Measurements from ENCODE around the gene FAM193B. TPM values are rescaled to one million over a fixed set of nuclear protein-coding genes. Genes with fewer than 3 reads are reported as not detected.

FAM193B gene
- total RNA-seq, 4 donors from 2014 or later = 57.0 to 128 (median 69.7) TPM

DNA sequence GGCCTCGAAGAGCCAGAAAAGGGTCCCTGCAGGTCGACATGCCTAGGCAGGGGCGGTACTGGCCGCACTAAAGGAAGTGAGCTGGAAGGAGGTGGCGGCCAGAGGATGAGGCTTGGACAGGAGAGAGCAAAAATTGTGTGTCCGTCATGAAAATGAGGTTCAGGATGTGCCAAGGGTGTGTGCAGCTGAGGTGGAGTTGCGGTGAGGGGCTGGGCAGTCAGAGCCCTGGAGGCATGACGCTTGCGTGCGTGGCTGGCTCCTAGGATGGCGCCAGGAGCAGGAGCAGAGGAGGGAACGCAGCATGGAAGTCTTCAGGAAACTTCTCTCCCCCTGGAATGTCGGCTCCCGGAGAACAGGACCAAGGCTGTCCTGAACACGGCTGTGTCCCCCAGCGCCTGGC, 51.5 kb downstream of the FAM193B start:
- no peak overlapping the region for H3K4me3 ChIP-seq (ENCODE audit: low read depth, poor library complexity, severe bottlenecking)
- intact Hi-C loops (cut with DNase I; ENCODE audit: low total_unique reads) = loop anchor here (5.0 kb wide), 1 partner anchor 101 kb away; the partner anchor contains the start of gene PFN3
- DNase-seq (ENCODE audit: low spot score in 2 of 2) = no peak
- TF ChIP-seq, protein P1, sequence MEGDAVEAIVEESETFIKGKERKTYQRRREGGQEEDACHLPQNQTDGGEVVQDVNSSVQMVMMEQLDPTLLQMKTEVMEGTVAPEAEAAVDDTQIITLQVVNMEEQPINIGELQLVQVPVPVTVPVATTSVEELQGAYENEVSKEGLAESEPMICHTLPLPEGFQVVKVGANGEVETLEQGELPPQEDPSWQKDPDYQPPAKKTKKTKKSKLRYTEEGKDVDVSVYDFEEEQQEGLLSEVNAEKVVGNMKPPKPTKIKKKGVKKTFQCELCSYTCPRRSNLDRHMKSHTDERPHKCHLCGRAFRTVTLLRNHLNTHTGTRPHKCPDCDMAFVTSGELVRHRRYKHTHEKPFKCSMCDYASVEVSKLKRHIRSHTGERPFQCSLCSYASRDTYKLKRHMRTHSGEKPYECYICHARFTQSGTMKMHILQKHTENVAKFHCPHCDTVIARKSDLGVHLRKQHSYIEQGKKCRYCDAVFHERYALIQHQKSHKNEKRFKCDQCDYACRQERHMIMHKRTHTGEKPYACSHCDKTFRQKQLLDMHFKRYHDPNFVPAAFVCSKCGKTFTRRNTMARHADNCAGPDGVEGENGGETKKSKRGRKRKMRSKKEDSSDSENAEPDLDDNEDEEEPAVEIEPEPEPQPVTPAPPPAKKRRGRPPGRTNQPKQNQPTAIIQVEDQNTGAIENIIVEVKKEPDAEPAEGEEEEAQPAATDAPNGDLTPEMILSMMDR (IDR thresholded peaks at IDR 0.05) = no peak
- TF ChIP-seq POLR2A (IDR thresholded peaks at IDR 0.05) = no peak
- WGBS, 2 donors = 75 to 76% methylated on average over 16 of the region's 16 CpGs

GRCh38 chr5:177501874-177502678, 52.3 kb downstream of the FAM193B start:
- intact Hi-C loops (cut with DNase I; ENCODE audit: low total_unique reads) = loop anchor here (5.0 kb wide), 1 partner anchor 100 kb away; the partner anchor contains the start of gene PFN3
- DNase-seq (ENCODE audit: low spot score in 2 of 2) = no peak
- whole genome bisulfite sequencing, 2 donors = 69 to 74% methylated on average over 9 of the region's 9 CpGs
- TF ChIP-seq, protein P1 (IDR thresholded peaks at IDR 0.05) = no peak
- no peak for TF ChIP-seq POLR2A (IDR thresholded peaks at IDR 0.05)
- H3K4me3 ChIP-seq (ENCODE audit: low read depth, poor library complexity, severe bottlenecking) = no peak overlapping the region

DNA sequence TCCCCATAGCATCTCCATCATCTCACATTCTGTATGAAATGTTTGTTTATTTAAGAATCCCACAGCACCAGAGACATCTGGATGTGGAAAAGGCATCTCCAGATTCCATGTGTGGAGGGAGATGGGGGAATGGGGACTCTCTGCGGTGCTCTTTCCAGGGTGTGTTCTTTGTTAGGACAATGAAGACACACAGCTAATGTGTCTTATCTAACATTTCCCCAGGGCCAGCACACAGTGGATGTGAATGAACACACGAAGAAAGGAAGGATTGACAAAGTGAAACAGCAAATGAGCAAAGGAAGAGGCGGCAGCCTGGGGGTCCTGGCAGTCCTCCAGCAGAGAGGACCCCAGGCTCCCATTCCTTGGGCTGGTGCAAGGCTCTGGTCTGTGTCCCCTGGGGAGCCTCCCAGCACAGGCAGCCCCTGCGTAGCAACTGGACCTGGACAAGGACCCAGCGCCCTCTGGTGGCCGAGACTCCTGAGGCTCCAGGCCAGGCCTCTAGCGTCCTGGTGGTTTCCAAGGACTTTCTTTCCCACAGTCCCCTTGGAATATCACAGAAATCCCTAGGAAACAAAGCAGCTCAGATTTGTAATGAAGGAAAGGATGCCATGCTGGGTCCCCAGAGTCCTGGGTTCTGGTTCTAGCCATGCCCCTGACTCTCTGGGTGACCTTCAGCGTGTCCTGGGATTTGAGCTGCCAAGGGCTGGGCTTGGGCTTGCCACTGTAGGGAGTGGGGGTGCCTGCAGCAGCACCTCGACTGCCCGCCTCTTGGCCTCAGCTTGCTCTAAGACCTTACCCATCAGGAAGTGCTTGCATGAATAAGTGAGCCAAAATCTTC, 53.5 kb downstream of the FAM193B start:
- TF ChIP-seq POLR2A (IDR thresholded peaks at IDR 0.05) = no peak
- TF ChIP-seq, protein P1 (IDR thresholded peaks at IDR 0.05) = peak in 2 of 3 donors; percentile 26 to 74
- intact Hi-C loops (cut with DNase I; ENCODE audit: low total_unique reads) = loop anchor here (5.0 kb wide), 1 partner anchor 99 kb away; the partner anchor contains the start of gene PFN3
- WGBS, 2 donors = 15 to 19% methylated on average over 8 to 10 of the region's 10 CpGs
- H3K4me3 ChIP-seq (ENCODE audit: low read depth, poor library complexity, severe bottlenecking) = no peak overlapping the region
- peak; percentile 83 to 97 for DNase-seq (ENCODE audit: low spot score in 2 of 2)

- DNase-seq (ENCODE audit: low spot score in 2 of 2) = no peak
- no peak overlapping the region for H3K4me3 ChIP-seq (ENCODE audit: low read depth, poor library complexity, severe bottlenecking)
- intact Hi-C loops (cut with DNase I; ENCODE audit: low total_unique reads) = loop anchor here (5.0 kb wide), 1 partner anchor 98 kb away; the partner anchor contains the start of gene PFN3
- 78 to 83% methylated on average over 6 of the region's 6 CpGs for WGBS, 2 donors
- TF ChIP-seq POLR2A (IDR thresholded peaks at IDR 0.05) = no peak
- TF ChIP-seq, protein P1 (IDR thresholded peaks at IDR 0.05) = no peak
These were observed 54.5 kb downstream of the FAM193B start for GRCh38 chr5:177499842-177500241.

DNA sequence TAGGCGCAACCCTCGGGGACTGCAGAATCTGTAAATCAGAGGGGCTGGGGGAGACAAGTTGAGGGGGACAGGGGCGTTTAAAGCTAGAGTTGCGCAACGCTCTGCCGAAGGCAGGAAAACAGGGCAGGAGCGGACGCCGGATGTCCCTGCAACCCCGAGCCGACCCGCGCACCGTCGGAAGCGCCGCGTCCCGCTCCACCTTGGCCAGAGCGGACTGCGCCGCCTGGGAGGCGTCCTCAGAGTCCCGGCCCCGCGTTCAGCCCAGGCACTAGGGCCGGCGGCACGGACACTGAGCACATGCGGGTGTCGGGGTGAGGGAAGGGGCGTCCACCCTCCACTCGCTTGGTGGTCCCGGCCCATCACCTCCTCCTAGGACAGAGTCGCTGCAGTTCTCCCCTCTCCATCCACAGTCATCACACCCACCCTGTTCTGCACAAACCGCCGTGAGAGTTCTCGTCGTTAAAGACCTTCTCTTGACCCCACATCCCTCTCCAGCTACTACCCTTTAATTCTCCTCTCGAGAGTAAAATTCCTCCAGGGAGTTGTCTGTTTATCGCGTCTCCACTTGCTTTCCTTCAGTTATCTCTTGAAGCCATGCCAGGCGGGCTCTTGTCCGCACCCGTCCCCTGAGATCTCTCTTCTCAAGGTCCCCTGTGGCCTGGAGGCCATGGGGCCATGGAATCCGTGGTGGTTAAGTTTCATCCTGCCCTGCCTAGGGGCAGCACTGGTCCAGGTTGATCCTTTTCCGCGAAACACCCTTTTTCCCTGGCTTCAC, 56.2 kb downstream of the FAM193B start:
- H3K4me3 ChIP-seq (ENCODE audit: low read depth, poor library complexity, severe bottlenecking) = peak overlapping the region; percentile 32
- no peak for TF ChIP-seq POLR2A (IDR thresholded peaks at IDR 0.05)
- TF ChIP-seq, protein P1 (IDR thresholded peaks at IDR 0.05) = no peak
- 10 to 18% methylated on average over 26 to 43 of the region's 48 CpGs for WGBS, 2 donors
- no peak for DNase-seq (ENCODE audit: low spot score in 2 of 2)
- intact Hi-C loops (cut with DNase I; ENCODE audit: low total_unique reads) = no loop called here

All from lower leg skin (tissue), 4 donors.